OCI-LY1 (cell line): ENCODE data around the gene CAPS.

Experiments
- CTCF ChIP-seq: fragments of 200-600 bp; sonication (generic), shearing (Covaris generic); IDR thresholded peaks from 2 replicates; pipeline ENCODE4 v1.5.1; 2017; ENCODE audit warnings: mild to moderate bottlenecking, antibody characterized with exemption, low read length, moderate library complexity, mixed read lengths
- EZH2 ChIP-seq: fragments of 200-600 bp; sonication (generic), shearing (Covaris generic); IDR thresholded peaks from 2 replicates; pipeline ENCODE4 v1.8.0; 2017; ENCODE audit warnings: borderline replicate concordance, mixed run types, mild to moderate bottlenecking, antibody characterized with exemption, low read length, moderate library complexity, mixed read lengths

DNA sequence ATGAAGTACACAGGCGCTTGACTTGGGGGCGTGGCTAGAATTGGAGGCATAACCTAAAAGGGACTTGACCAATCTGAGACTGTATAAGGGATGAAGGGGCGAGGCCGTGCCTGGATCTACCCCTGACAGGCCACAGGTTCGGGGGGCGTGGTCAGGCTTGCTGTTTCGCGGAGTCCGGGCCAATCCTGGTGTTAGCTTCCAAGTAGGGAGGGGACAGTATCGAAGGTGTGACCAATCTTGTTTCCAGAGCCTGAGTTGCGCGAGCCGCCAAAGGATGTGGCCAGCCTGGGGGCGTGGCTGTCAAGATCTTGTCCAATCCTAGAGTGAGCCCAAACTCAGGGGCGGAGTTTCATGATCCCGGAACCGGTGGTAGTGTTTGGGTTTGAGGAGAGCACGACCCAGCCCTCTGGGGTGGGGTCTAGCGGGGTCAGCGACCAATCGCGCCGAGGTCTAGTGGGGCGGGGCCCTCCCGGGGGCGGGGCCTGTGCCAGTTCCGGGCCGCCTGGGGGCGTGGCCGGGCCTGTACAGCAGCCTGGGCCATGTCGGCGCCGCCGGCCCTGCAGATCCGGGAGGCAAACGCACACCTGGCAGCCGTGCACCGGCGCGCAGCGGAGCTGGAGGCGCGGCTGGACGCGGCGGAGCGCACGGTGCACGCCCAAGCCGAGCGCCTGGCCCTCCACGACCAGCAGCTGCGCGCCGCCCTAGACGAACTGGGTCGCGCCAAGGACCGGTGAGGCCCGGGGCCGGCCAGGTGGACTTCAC, 9.5 kb upstream of the CAPS start, which contains the start of gene VMAC:
- no peak for TF ChIP-seq CTCF
- TF ChIP-seq EZH2, result no peak
